K562 (cell line): ENCODE data around the gene KCP. TPM values are rescaled to one million over a fixed set of nuclear protein-coding genes. Genes with fewer than 3 reads are reported as not detected.

ENCODE experiments used
- ARID1B ChIP-seq: fragments of 450-650 bp; IDR thresholded peaks from 2 replicates; pipeline ENCODE4 v1.6.1; 2016; ENCODE audit warnings: antibody characterized with exemption, mild to moderate bottlenecking, inconsistent platforms
- ATF7 ChIP-seq: fragments of 450-650 bp; IDR thresholded peaks from 2 replicates; pipeline ENCODE4 v1.7.1; 2014; ENCODE audit warnings: mild to moderate bottlenecking, moderate library complexity
- BRCA1 ChIP-seq, 2 experiments: fragments of 450-650 bp in 1 of 2; sonication (generic) in 1 of 2; formaldehyde crosslinking in 1 of 2; IDR thresholded peaks; 2 replicates each; pipeline versions ENCODE4 v1.5.0 to v1.6.1; 2017 to 2020; ENCODE audit warnings: mild to moderate bottlenecking in 1 of 2, missing genetic modification reagents in 1 of 2
- CBFA2T3 ChIP-seq: fragments of 450-650 bp; IDR thresholded peaks from 2 replicates; pipeline ENCODE4 v1.6.1; 2017
- CCNT2 ChIP-seq: IDR thresholded peaks from 2 replicates; pipeline ENCODE4 v1.6.1; 2011; ENCODE audit warnings: borderline replicate concordance, low read depth, mild to moderate bottlenecking, moderate library complexity, mixed read lengths, low read length; ENCODE audit not compliant: insufficient read length; ENCODE audit errors: extremely low read depth
- CGGBP1 ChIP-seq: fragments of 250-450 bp; sonication (Bioruptor Pico); IDR thresholded peaks from 2 replicates; pipeline ENCODE4 v1.9.0; 2021; ENCODE audit warnings: mild to moderate bottlenecking
- KLF13 ChIP-seq: fragments of 450-650 bp; IDR thresholded peaks from 2 replicates; pipeline ENCODE4 v1.6.1; 2016; ENCODE audit warnings: missing genetic modification characterization, low read depth, mild to moderate bottlenecking, missing compliant biosample characterization, moderate library complexity, borderline replicate concordance
- MLLT1 ChIP-seq, 2 experiments: fragments of 450-650 bp; IDR thresholded peaks; 2 replicates each; pipeline ENCODE4 v1.6.1; 2016
- NONO ChIP-seq, 2 experiments: fragments of 200-400 bp in 1 of 2; fragments of 450-650 bp in 1 of 2; formaldehyde crosslinking in 1 of 2; IDR thresholded peaks; 2 replicates each; pipeline ENCODE4 v1.6.1; 2017; ENCODE audit warnings: low read depth in 2 of 2, mild to moderate bottlenecking in 2 of 2, moderate library complexity in 2 of 2, low read length in 1 of 2
- PBX2 ChIP-seq, 2 experiments: IDR thresholded peaks in 1 of 2; conservative IDR thresholded peaks in 1 of 2; 2 replicates each; pipeline ENCODE4 v1.6.1; 2016; ENCODE audit warnings: low read depth in 2 of 2, mild to moderate bottlenecking in 1 of 2, missing compliant biosample characterization in 1 of 2, missing genetic modification characterization in 1 of 2, moderate library complexity in 1 of 2
- SAFB ChIP-seq: fragments of 200-400 bp; formaldehyde crosslinking; IDR thresholded peaks from 2 replicates; pipeline ENCODE4 v1.6.1; 2017; ENCODE audit warnings: low read depth, low read length, borderline replicate concordance
- TAF9B ChIP-seq: fragments of 450-650 bp; IDR thresholded peaks from 2 replicates; pipeline ENCODE4 v1.6.1; 2018; ENCODE audit warnings: mild to moderate bottlenecking; ENCODE audit not compliant: partially characterized antibody
- TFAM ChIP-seq: fragments of 250-450 bp; sonication (Bioruptor Pico); conservative IDR thresholded peaks from 2 replicates; pipeline ENCODE4 v1.5.0; 2021; ENCODE audit warnings: mild to moderate bottlenecking, moderate library complexity
- ZBTB9 ChIP-seq: fragments of 450-650 bp; formaldehyde crosslinking; IDR thresholded peaks from 2 replicates; pipeline ENCODE4 v1.4.0; 2020; ENCODE audit warnings: mild to moderate bottlenecking, moderate library complexity
- ZHX1 ChIP-seq: fragments of 150-350 bp; conservative IDR thresholded peaks from 2 replicates; pipeline ENCODE4 v1.6.1; 2014; ENCODE audit warnings: low read length
- ZNF197 ChIP-seq: fragments of 200-800 bp; sonication (Bioruptor generic); IDR thresholded peaks from 2 replicates; pipeline ENCODE4 v1.6.1; 2016; ENCODE audit warnings: low read depth, missing genetic modification characterization, missing compliant biosample characterization
- polyA plus RNA-seq, 8 experiments: library from polyadenylated mRNA; depleted of rRNA in 4 of 8; stranded (reverse) in 5 of 8; unstranded in 3 of 8; fragments of >200 nt; fragmentation: Nextera tagmentation in 2 of 8; fragmentation: Illumina TruSeq in 1 of 8; extraction: Ambion mirVana in 2 of 8; extraction: Trizol in 1 of 8; gene quantifications; 2 replicates each; pipeline versions ENCODE4 v1.2.1 to v1.2.3, GENCODE V29; 2011 to 2014; ENCODE audit warnings: inconsistent platforms in 1 of 8, missing spikeins in 1 of 8
- total RNA-seq, 7 experiments: library from RNA; depleted of rRNA in 6 of 7; stranded (reverse); fragments of >200 nt in 6 of 7; fragmentation: Illumina TruSeq in 2 of 7; extraction: Trizol in 2 of 7; gene quantifications; 2 replicates each; pipeline versions ENCODE4 v1.2.1 to v1.2.3, GENCODE V29; 2011 to 2021; ENCODE audit warnings: low replicate concordance in 1 of 7

Gene KCP
- total and polyA plus RNA-seq, 9 of the 15 experiments (the other 6 are each of a cell fraction or from before 2014, with no cell fraction given) = 0.06 to 0.17 (median 0.12) TPM; not detected in 3

GRCh38 chr7:128862571-128863432, 47.7 kb downstream of the KCP start, which contains the start of gene ATP6V1F (continued):
- TF ChIP-seq PBX2 (CRISPR knock-in tag; IDR thresholded peaks at IDR 0.05; ENCODE audit: low read depth) (no peak), PBX2 (tag; conservative IDR thresholded peaks at IDR 0.05; ENCODE audit: low read depth) (no peak), ZHX1 (peak; percentile 79; the same call in 1 of the 2 replicates), NONO (IDR thresholded peaks at IDR 0.05; ENCODE audit: low read depth in 2 of 2, low read length in 1 of 2) (peak in 1 of 2 experiments; percentile 70; a peak in 1 of 4 replicates), TFAM (CRISPR knock-in tag) (no peak), CCNT2 (peak; percentile 55), CBFA2T3 (no peak), BRCA1 (IDR thresholded peaks at IDR 0.05) (no peak), BRCA1 (CRISPR knock-in tag; IDR thresholded peaks at IDR 0.05) (peak; percentile 94; the same call in 1 of the 2 replicates), ARID1B (peak; percentile 34; the same call in 1 of the 2 replicates), TAF9B (no peak), KLF13 (tag) (no peak), MLLT1 (IDR thresholded peaks at IDR 0.05) (peak in 1 of 2 experiments; percentile 46; a peak in 1 of 4 replicates), ATF7 (peak; percentile 79), ZBTB9 (CRISPR knock-in tag) (no peak), CGGBP1 (CRISPR knock-in tag) (no peak), SAFB (no peak), ZNF197 (CRISPR knock-in tag) (no peak; the same call in 1 of the 2 replicates)
